B cell (primary cell): ENCODE measurements around the gene TGFBI. TPM values are rescaled to one million over a fixed set of nuclear protein-coding genes. Genes with fewer than 3 reads are reported as not detected.

Experiments
- ATAC-seq: fragments of 200-7000 bp; cut with Tn5 transposase; one replicate; pipeline ENCODE4 v1.10.0; 2021; ENCODE audit warnings: low read depth, mild to moderate bottlenecking, moderate number of reproducible peaks, moderate library complexity
- CTCF ChIA-PET: fragments of 350-600 bp; sonication (Branson Sonifier 250); formaldehyde crosslinking; loops from one replicate; lab custom pipeline; 2021; ENCODE audit warnings: antibody characterized with exemption, inconsistent platforms; lab: Charles Lee
- POLR2A ChIA-PET: fragments of 350-600 bp; sonication (Branson Sonifier 250); formaldehyde crosslinking; loops from one replicate; lab custom pipeline; 2021; ENCODE audit warnings: antibody characterized with exemption; lab: Charles Lee
- DNase-seq: peaks from one replicate; pipeline ENCODE4 v3.0.0; 2013
- H2AFZ ChIP-seq: 2 replicates; pipeline ENCODE4 v1.6.1; 2012; ENCODE audit warnings: mild to moderate bottlenecking, low read depth, low read length; ENCODE audit not compliant: insufficient read depth, poor library complexity, severe bottlenecking
- H3K27ac ChIP-seq, 2 donors: 1 replicate in 1 of 2; 2 replicates in 1 of 2; pipeline ENCODE4 v1.5.1; 2012 to 2013; ENCODE audit warnings: low read length in 2 of 2, mild to moderate bottlenecking in 2 of 2, moderate library complexity in 1 of 2
- H3K27me3 ChIP-seq, 4 experiments: fragments of 200-600 bp in 1 of 4; sonication (generic) in 1 of 4; replicated peaks in 1 of 4; 1 replicate in 2 of 4; 2 replicates in 2 of 4; pipeline versions ENCODE4 v1.6.1 to v1.7.0; 2013 to 2016; ENCODE audit warnings: low read length in 3 of 4, mild to moderate bottlenecking in 2 of 4, mixed read lengths in 1 of 4, moderate library complexity in 1 of 4; ENCODE audit not compliant: insufficient read depth in 4 of 4, control insufficient read depth in 3 of 4; ENCODE audit errors: control extremely low read depth in 1 of 4
- H3K36me3 ChIP-seq, 2 experiments: replicated peaks in 1 of 2; 1 replicate in 1 of 2; 2 replicates in 1 of 2; pipeline versions ENCODE4 v1.6.1 to v1.7.1; 2013; ENCODE audit warnings: low read length in 1 of 2; ENCODE audit not compliant: insufficient read depth in 2 of 2, control insufficient read depth in 1 of 2; ENCODE audit errors: control extremely low read depth in 1 of 2, extremely low read depth in 1 of 2
- H3K4me1 ChIP-seq, 2 donors: fragments of 200-600 bp in 1 of 2; sonication (generic) in 1 of 2; 1 replicate in 1 of 2; 2 replicates in 1 of 2; pipeline versions ENCODE4 v1.5.1 to v1.6.1; 2013 to 2017; ENCODE audit warnings: low read length in 2 of 2; ENCODE audit not compliant: control insufficient read depth in 2 of 2, insufficient read depth in 2 of 2
- H3K4me2 ChIP-seq: replicated peaks from 2 replicates; pipeline ENCODE3; 2012; ENCODE audit warnings: mild to moderate bottlenecking, low read depth, low read length; ENCODE audit not compliant: poor library complexity, severe bottlenecking
- H3K4me3 ChIP-seq, 5 experiments: fragments of 200-600 bp in 1 of 5; sonication (generic) in 1 of 5; 1 replicate in 3 of 5; 2 replicates in 2 of 5; pipeline versions ENCODE4 v1.5.1 to v1.7.0; 2011 to 2016; ENCODE audit warnings: low read length in 4 of 5, mild to moderate bottlenecking in 4 of 5, low read depth in 2 of 5, control low read depth in 1 of 5, moderate library complexity in 1 of 5; ENCODE audit not compliant: insufficient read depth in 1 of 5; ENCODE audit errors: control extremely low read depth in 1 of 5, extremely low read depth in 1 of 5
- H3K79me2 ChIP-seq: fragments of 200-600 bp; sonication (generic); one replicate; pipeline ENCODE4 v1.6.0; 2016; ENCODE audit warnings: low read length; ENCODE audit not compliant: control insufficient read depth, insufficient read depth
- H3K9ac ChIP-seq: fragments of 200-600 bp; sonication (generic); 2 replicates; pipeline ENCODE4 v1.6.1; 2017; ENCODE audit warnings: mild to moderate bottlenecking, low read length, moderate library complexity
- H3K9me3 ChIP-seq, 3 donors: one replicate each; pipeline versions ENCODE4 v1.6.1 to v1.7.1; 2013; ENCODE audit warnings: low read length in 2 of 3; ENCODE audit not compliant: control insufficient read depth in 2 of 3, insufficient read depth in 1 of 3; ENCODE audit errors: control extremely low read depth in 1 of 3
- H4K20me1 ChIP-seq: 2 replicates; pipeline ENCODE4 v1.6.0; 2012; ENCODE audit warnings: mild to moderate bottlenecking, low read length; ENCODE audit not compliant: insufficient read depth, control insufficient read depth, poor library complexity, severe bottlenecking
- H3K27ac Mint-ChIP-seq: one replicate; pipeline ENCODE4 v1.8.0; 2021; ENCODE audit warnings: mixed read lengths
- H3K27me3 Mint-ChIP-seq: one replicate; pipeline ENCODE4 v1.8.0; 2021; ENCODE audit warnings: mixed read lengths
- H3K4me1 Mint-ChIP-seq: one replicate; pipeline ENCODE4 v1.8.0; 2021; ENCODE audit warnings: mixed read lengths
- H3K4me3 Mint-ChIP-seq: one replicate; pipeline ENCODE4 v1.8.0; 2021; ENCODE audit warnings: mixed read lengths
- H3K9me3 Mint-ChIP-seq: one replicate; pipeline ENCODE4 v1.8.0; 2022; ENCODE audit warnings: mixed read lengths; ENCODE audit not compliant: insufficient read depth
- CTCF ChIP-seq: fragments of 200-600 bp; IDR thresholded peaks from one replicate; pipeline ENCODE4 v1.8.0; 2022; ENCODE audit warnings: antibody characterized with exemption, mild to moderate bottlenecking
- EZH2 ChIP-seq: IDR thresholded peaks from 2 replicates; pipeline ENCODE4 v1.6.1; 2012; ENCODE audit warnings: borderline replicate concordance, low read depth, mild to moderate bottlenecking, moderate library complexity, low read length; ENCODE audit not compliant: insufficient read depth, poor library complexity, severe bottlenecking
- WGBS: methylation state at CpG from one replicate; pipeline ENCODE4 v1.1.5; 2013; ENCODE audit warnings: missing lambda C conversion rate; ENCODE audit not compliant: insufficient coverage; 5-methylcytosine and 5-hydroxymethylcytosine counted together
- intact Hi-C: fragments of 100-400 bp; cut with micrococcal nuclease; formaldehyde crosslinking; loops from one replicate; pipeline ENCODE4 v1.10.0; 2022
- polyA plus RNA-seq: library from polyadenylated mRNA; depleted of rRNA; stranded (reverse); fragments of >200 nt; gene quantifications from 2 replicates; pipeline ENCODE4 v1.2.3, GENCODE V29; 2012
- total RNA-seq, 2 donors: library from RNA; stranded (reverse); fragments of 120-200 nt in 1 of 2; gene quantifications; 1 replicate in 1 of 2; 2 replicates in 1 of 2; pipeline versions ENCODE4 v1.2.3 to v1.2.4, GENCODE V29; 2013 to 2022

Gene TGFBI
- total and polyA plus RNA-seq, 2 donors (not counting 1 experiment from before 2014, with no cell fraction given) = 3.7 to 4.5 TPM

GRCh38 chr5:136023958-136024541 lies 4.7 kb upstream of the TGFBI start:
- no peak overlapping the region for H3K27ac ChIP-seq
- no peak overlapping the region for H3K4me3 ChIP-seq
- Mint-ChIP-seq H3K27me3 (peaks cover 35% of the 10 kb centered on the region), H3K4me3 (no peak overlapping the region), H3K27ac (no peak overlapping the region), H3K4me1 (no peaks in the 10 kb centered on the region), H3K9me3 (no peaks in the 10 kb centered on the region)
- H2AFZ ChIP-seq = no peak overlapping the region
- H3K79me2 ChIP-seq = no peaks in the 10 kb centered on the region
- CTCF ChIA-PET = no interaction called here
- no peak overlapping the region for H3K4me2 ChIP-seq
- intact Hi-C loops = no loop called here
- H3K27me3 ChIP-seq = peaks cover 0 to 16% (median 6%) of the 10 kb centered on the region in 4 experiments
- H4K20me1 ChIP-seq = no peaks in the 10 kb centered on the region
- WGBS = 74% methylated on average over 9 of the region's 9 CpGs
- DNase-seq = no peak
- no peak for TF ChIP-seq CTCF
- TF ChIP-seq EZH2 = no peak
- no peaks in the 10 kb centered on the region for H3K36me3 ChIP-seq
- no peak overlapping the region for H3K9ac ChIP-seq
- no peak for ATAC-seq
- H3K4me1 ChIP-seq = no peaks in the 10 kb centered on the region
- no peaks in the 10 kb centered on the region for H3K9me3 ChIP-seq
- POLR2A ChIA-PET = no interaction called here

GRCh38 chr5:136025900-136026299 lies 2.9 kb upstream of the TGFBI start:
- Mint-ChIP-seq H3K9me3 (no peaks in the 10 kb centered on the region), H3K4me1 (no peaks in the 10 kb centered on the region), H3K27me3 (peaks cover 40% of the 10 kb centered on the region), H3K4me3 (no peak overlapping the region), H3K27ac (no peak overlapping the region)
- TF ChIP-seq EZH2 (no peak), CTCF (no peak)
- H4K20me1 ChIP-seq = no peaks in the 10 kb centered on the region
- peaks cover 0 to 27% (median 3%) of the 10 kb centered on the region in 4 experiments for H3K27me3 ChIP-seq
- ChIA-PET CTCF (interaction anchor here (0.6 kb wide), 1 partner anchor 189 kb away, joined by 4 read pairs; no protein-coding TSS in a partner anchor), POLR2A (no interaction called here)
- no peaks in the 10 kb centered on the region for H3K9me3 ChIP-seq
- no peak overlapping the region for H2AFZ ChIP-seq
- intact Hi-C loops = no loop called here
- H3K79me2 ChIP-seq = no peaks in the 10 kb centered on the region
- H3K36me3 ChIP-seq = no peaks in the 10 kb centered on the region
- no peak overlapping the region for H3K4me3 ChIP-seq
- no peak overlapping the region for H3K27ac ChIP-seq
- ATAC-seq = no peak
- WGBS = 67% methylated on average over 1 of the region's 2 CpGs
- H3K9ac ChIP-seq = no peak overlapping the region
- no peaks in the 10 kb centered on the region for H3K4me1 ChIP-seq
- DNase-seq = no peak
- no peak overlapping the region for H3K4me2 ChIP-seq
